Measurements from ENCODE around the gene NUDT8.

Gene NUDT8

GRCh38 chr11:67633758-67634365, 4.1 kb upstream of the NUDT8 start:
- TF ChIP-seq, protein P1, sequence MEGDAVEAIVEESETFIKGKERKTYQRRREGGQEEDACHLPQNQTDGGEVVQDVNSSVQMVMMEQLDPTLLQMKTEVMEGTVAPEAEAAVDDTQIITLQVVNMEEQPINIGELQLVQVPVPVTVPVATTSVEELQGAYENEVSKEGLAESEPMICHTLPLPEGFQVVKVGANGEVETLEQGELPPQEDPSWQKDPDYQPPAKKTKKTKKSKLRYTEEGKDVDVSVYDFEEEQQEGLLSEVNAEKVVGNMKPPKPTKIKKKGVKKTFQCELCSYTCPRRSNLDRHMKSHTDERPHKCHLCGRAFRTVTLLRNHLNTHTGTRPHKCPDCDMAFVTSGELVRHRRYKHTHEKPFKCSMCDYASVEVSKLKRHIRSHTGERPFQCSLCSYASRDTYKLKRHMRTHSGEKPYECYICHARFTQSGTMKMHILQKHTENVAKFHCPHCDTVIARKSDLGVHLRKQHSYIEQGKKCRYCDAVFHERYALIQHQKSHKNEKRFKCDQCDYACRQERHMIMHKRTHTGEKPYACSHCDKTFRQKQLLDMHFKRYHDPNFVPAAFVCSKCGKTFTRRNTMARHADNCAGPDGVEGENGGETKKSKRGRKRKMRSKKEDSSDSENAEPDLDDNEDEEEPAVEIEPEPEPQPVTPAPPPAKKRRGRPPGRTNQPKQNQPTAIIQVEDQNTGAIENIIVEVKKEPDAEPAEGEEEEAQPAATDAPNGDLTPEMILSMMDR (IDR thresholded peaks at IDR 0.05; ENCODE audit: insufficient read depth, low read depth, low read length, missing control alignments), result no peak
- DNase-seq (ENCODE audit: low read depth), result no peak

DNA sequence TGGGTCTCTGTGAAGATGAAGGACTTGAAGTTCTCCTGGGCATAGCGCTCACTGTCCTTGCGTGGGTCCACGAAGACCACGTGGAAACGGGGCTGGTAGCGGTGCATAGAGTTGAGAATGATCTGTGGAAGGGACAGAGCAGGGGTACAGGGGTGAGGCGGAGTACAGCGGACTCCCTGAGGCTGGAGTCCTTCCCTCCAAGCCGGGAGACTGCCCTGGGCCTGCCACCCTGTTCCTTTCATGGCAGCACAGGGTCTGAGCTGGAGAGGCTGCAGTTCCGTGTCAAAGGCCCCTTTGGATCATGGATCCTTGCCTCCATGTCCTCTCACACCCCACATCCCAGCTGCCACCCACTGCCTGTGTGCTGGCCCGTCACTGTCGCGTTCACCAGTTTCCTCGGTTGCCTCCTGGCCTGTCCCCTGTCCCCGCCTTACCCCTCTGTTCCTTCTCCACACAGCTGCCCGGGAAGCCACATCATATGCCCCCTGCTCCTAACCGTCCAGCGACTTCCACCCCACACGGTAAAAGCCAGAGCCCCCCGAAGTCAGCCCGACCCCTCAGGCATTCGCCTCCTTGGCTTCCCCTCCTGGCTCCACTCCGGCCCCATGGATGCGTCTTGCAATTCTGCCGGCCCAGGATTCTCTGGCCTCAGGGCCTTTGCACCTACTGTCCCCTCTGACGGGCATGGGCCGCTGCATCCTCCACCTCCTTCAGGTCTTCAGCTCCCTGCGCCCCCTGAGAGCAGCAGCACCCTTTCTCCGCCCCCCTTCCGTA, 3.4 kb upstream of the NUDT8 start:
- TF ChIP-seq, protein P1 (IDR thresholded peaks at IDR 0.05; ENCODE audit: insufficient read depth, low read depth, low read length, missing control alignments), result no peak
- no peak for DNase-seq (ENCODE audit: low read depth)
- no peak overlapping the region for H3K4me3 ChIP-seq (ENCODE audit: low read length)

More at GRCh38 chr11:67633758-67634365, 4.1 kb upstream of the NUDT8 start:
- no peak overlapping the region for H3K4me3 ChIP-seq (ENCODE audit: low read length)

GRCh38 chr11:67632175-67632981, 2.6 kb upstream of the NUDT8 start:
- H3K4me3 ChIP-seq (ENCODE audit: low read length), result no peak overlapping the region
- no peak for DNase-seq (ENCODE audit: low read depth)
- TF ChIP-seq, protein P1 (IDR thresholded peaks at IDR 0.05; ENCODE audit: insufficient read depth, low read depth, low read length, missing control alignments), result no peak

- H3K4me3 ChIP-seq (ENCODE audit: low read length), result no peak overlapping the region
- DNase-seq (ENCODE audit: low read depth), result no peak
- TF ChIP-seq, protein P1 (IDR thresholded peaks at IDR 0.05; ENCODE audit: insufficient read depth, low read depth, low read length, missing control alignments), result no peak
Measured at GRCh38 chr11:67631853-67632174, 2.1 kb upstream of the NUDT8 start.

- no peak overlapping the region for H3K4me3 ChIP-seq (ENCODE audit: low read length)
- no peak for DNase-seq (ENCODE audit: low read depth)
- TF ChIP-seq, protein P1 (IDR thresholded peaks at IDR 0.05; ENCODE audit: insufficient read depth, low read depth, low read length, missing control alignments), result no peak
Measured at GRCh38 chr11:67631411-67631810, 1.7 kb upstream of the NUDT8 start.

GRCh38 chr11:67630943-67631331, 1.2 kb upstream of the NUDT8 start:
- TF ChIP-seq, protein P1 (IDR thresholded peaks at IDR 0.05; ENCODE audit: insufficient read depth, low read depth, low read length, missing control alignments), result no peak
- no peak for DNase-seq (ENCODE audit: low read depth)
- peak overlapping the region; percentile 57 for H3K4me3 ChIP-seq (ENCODE audit: low read length)

Measured in epithelial cell of esophagus (primary cell).